Coronary artery (tissue), 2 donors: ENCODE data around the gene BICD1.
"Not testable (repeated sequence)": the region's sequence is repeated elsewhere in the genome, so short reads cannot be mapped to it uniquely, and the experiment has no call there.

Source experiments
- DNase-seq: peaks from one replicate; pipeline ENCODE4 v3.0.0-alpha.2; 2017; ENCODE audit warnings: low spot score
- H3K27ac ChIP-seq, 2 donors: fragments of 200-600 bp; sonication (generic); one replicate each; pipeline ENCODE4 v1.5.1; 2016 to 2019
- H3K4me3 ChIP-seq: fragments of 200-600 bp; sonication (generic); 2 replicates; pipeline ENCODE4 v1.5.1; 2016; ENCODE audit warnings: mild to moderate bottlenecking, moderate library complexity
- CTCF ChIP-seq: fragments of 200-600 bp; sonication (generic); IDR thresholded peaks from one replicate; pipeline ENCODE4 v1.5.1; 2019; ENCODE audit warnings: antibody characterized with exemption

Gene BICD1

GRCh38 chr12:32217354-32218310 lies 111.0 kb downstream of the BICD1 start:
- no peak for TF ChIP-seq CTCF
- Histone ChIP-seq H3K4me3 (no peak overlapping the region), H3K27ac (no peak overlapping the region)
- no peak for DNase-seq

GRCh38 chr12:32223941-32224340 lies 117.3 kb downstream of the BICD1 start:
- no peak for DNase-seq
- no peak overlapping the region for H3K4me3 ChIP-seq
- no peak for TF ChIP-seq CTCF
- no peak overlapping the region for H3K27ac ChIP-seq

DNA sequence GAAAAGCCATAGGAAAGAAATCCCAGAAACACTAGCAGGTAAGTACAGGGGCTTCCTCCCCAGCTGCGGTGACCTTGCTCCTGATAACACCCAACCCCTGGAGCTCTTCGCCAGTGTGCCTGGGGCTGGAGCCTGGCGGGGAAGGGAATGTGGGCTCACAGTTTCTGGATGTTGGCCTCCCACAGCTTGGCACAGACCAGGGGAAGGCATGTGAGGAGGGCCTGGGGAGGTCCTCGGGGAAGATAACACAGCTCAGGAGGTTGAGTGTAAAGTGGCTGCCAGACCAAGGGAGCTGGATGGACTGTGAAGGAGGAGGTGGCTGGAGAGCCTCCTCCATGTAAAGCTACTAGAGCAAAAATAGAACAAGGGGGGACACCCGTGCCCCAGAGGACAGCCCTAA lies 120.1 kb downstream of the BICD1 start:
- no peak overlapping the region for H3K4me3 ChIP-seq
- no peak overlapping the region for H3K27ac ChIP-seq
- TF ChIP-seq CTCF, result no peak
- DNase-seq, result no peak

DNA sequence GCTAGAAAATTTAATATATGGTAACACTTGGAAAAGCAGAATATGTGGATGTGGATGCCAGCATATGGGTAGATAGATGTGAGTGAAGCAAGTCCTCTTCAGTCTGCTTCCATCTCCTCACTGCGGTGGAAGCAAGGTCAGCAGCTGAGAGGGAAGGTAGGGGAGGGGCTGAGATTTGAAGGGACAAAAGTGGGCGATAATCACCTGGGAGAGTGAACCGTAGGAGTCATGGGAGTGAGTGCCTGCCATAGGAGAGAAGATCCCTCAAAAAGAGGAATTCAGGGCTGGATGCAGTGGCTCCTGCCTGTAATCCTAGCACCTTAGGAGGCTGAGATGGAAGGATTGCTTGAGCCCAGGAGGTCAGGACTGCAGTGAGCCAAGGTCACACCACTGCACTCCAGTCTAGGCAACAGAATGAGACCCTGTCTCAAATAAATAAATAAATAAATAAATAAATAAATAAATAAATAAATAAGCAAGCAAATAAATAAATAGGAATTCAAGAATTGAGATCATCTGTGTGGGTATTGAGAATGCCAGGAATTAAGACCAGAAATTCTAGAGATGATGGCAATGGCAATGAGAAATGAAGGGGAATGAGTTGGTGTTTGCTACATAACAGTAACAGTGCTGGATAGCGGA lies 123.4 kb downstream of the BICD1 start:
- no peak overlapping the region for H3K27ac ChIP-seq

DNA sequence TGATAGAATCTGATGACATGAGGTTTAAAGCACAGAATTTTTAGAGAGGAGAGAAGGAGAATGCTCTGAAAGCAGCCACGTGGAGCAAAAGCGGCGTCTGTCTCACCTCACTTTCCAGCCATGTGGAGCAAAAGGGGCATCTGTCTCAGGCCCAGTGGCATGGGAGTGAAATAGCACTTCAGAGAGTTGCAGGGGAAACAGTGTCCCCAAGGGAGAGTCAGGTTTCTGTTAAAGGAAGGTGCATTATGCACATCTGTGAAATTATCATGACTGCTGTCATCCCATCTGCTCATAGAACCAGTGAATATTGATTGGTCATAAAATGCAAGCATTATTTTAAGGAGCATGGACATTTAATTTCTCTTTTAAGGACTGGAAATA lies 124.0 kb downstream of the BICD1 start:
- Histone ChIP-seq H3K27ac (no peak overlapping the region), H3K4me3 (no peak overlapping the region)
- TF ChIP-seq CTCF, result no peak
- DNase-seq, result no peak

More for the DNA sequence above, 123.4 kb downstream of the BICD1 start:
- TF ChIP-seq CTCF, result no peak
- DNase-seq, result no peak
- H3K4me3 ChIP-seq, result no peak overlapping the region

DNA sequence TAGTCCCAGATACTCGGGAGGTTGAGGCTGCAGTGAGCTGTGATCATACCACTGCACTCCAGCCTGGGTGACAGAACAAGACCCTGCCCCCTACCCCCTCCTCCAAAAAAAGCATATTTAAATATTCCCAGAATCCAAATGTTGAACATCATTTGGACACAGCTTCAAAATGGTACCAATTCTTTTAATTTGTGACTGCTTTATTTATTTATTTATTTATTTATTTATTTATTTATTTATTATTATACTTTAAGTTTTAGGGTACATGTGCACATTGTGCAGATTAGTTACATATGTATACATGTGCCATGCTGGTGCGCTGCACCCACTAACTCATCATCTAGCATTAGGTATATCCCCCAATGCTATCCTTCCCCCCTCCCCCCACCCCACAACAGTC lies 124.7 kb downstream of the BICD1 start:
- not testable (repeated sequence) for H3K27ac ChIP-seq, DNase-seq, H3K4me3 ChIP-seq

DNA sequence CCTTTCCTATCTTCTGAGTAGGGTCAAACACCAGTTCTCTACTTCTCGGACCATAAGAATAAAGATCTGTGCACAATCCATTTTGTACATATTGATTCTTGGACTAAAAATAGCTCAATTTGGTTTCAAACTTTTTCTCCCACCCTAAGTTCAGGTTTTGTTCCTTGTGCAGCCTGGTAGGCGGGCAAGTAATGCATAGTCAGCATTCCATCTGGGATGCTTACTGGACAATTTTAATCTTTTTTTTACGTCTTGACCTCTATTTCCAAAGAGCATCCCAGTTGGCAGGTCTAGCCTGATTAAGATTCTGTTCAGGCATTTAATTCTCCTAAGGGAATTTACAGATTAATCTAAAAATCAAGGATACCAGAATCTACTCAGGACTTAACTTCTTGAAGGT lies 126.9 kb downstream of the BICD1 start:
- DNase-seq, result no peak
- no peak for TF ChIP-seq CTCF
- no peak overlapping the region for H3K4me3 ChIP-seq
- no peak overlapping the region for H3K27ac ChIP-seq
